GM13976 (cell line): ENCODE results near the gene FAM53C.
A peak's percentile ranks its signal among the peaks of the same experiment; 100 is the strongest.

Experiments used
- DNase-seq: peaks from one replicate; pipeline ENCODE4 v3.0.0; 2012; ENCODE audit warnings: low spot score
- in situ Hi-C: fragments of 300-500 bp; cut with MboI; formaldehyde crosslinking; loops from one replicate; pipeline ENCODE4 v1.12.0; 2022; ENCODE audit warnings: low sequenced_read_pairs, mixed read lengths, inconsistent platforms; ENCODE audit not compliant: unreplicated experiment
- TF ChIP-seq, protein P1 (sequence below): IDR thresholded peaks from 2 replicates; pipeline ENCODE4 v1.5.1; 2012; ENCODE audit warnings: borderline replicate concordance, mild to moderate bottlenecking; ENCODE audit not compliant: insufficient read depth; ENCODE audit errors: extremely low read depth, missing control alignments, control extremely low read depth

Gene FAM53C

DNA sequence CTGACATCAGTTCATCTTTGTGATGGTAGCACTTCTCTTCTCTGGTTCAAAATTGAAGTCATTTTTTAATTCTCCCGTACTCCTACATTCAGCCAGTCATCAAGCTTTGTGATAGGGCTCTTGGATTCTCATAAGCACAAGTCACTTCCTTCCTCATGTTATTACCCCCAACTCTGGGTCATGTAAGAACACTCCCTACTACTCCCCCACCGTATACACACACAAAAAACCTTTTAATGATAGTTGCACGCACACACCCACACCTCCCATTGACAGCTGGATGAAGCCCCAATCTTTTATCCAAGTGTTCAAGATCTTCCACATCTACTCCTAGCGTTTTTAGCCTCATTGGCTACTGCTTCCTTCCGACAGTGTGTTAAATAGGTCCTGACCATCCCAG lies 31.2 kb downstream of the FAM53C start:
- DNase-seq = no peak
- in situ Hi-C loops = no loop called here
- TF ChIP-seq, protein P1, sequence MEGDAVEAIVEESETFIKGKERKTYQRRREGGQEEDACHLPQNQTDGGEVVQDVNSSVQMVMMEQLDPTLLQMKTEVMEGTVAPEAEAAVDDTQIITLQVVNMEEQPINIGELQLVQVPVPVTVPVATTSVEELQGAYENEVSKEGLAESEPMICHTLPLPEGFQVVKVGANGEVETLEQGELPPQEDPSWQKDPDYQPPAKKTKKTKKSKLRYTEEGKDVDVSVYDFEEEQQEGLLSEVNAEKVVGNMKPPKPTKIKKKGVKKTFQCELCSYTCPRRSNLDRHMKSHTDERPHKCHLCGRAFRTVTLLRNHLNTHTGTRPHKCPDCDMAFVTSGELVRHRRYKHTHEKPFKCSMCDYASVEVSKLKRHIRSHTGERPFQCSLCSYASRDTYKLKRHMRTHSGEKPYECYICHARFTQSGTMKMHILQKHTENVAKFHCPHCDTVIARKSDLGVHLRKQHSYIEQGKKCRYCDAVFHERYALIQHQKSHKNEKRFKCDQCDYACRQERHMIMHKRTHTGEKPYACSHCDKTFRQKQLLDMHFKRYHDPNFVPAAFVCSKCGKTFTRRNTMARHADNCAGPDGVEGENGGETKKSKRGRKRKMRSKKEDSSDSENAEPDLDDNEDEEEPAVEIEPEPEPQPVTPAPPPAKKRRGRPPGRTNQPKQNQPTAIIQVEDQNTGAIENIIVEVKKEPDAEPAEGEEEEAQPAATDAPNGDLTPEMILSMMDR = no peak

DNA sequence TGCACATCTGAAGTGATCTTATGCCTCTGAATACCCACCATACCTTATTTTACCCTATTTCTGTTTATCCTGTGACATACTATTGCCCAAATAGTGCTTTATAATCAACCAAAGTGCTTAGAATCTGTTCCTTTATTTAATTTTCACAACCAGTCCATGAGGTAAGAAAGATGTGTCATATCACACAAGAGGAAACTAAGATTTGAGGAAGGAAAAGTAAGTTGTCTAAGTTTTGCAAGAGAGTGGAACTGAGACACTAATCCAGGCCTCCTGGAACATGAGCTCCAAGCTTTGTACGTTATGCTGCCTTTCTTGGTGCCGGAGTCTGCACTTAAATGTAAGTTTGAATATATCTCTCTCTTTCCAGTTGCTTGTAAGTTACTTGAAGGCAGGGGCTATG lies 31.6 kb downstream of the FAM53C start:
- TF ChIP-seq, protein P1 = no peak
- no peak for DNase-seq
- in situ Hi-C loops = no loop called here

DNA sequence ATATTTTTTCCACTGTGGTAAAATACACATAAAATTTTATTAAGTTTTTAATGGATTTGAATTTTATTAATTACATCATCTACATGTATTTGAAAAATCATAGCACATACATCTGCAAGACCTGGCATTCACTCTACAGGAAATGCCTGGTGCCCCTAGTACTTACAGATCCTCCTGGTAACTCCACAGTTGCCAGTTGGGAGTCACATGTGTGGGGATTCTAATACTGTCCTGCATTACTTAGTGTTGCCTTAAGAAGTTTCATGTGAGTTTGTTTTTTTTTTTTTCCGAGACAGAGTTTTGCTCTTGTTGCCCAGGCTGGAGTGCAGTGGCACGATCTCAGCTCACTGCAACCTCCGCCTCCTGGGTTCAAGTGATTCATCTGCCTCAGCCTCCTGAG lies 32.5 kb downstream of the FAM53C start:
- TF ChIP-seq, protein P1 = no peak
- DNase-seq = no peak
- in situ Hi-C loops = no loop called here

DNA sequence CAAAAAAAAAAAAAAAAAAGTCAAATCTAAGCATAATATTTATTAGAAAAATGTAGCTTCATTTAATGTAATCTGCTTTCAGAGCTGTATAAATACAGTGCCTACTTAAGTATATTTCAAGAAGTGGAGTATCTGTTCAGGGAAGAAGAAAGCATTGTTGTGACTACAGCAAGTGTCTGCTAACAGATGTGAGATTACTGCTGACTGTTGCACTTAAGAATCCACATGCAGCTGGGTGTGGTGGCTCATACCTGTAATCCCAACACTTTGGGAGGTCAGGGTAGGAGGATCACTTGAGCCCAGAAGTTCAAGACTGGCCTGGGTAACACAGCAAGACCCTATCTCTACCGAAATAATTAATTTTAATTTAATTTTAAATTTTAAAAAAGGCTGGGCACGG lies 33.4 kb downstream of the FAM53C start:
- in situ Hi-C loops = no loop called here
- DNase-seq = no peak
- TF ChIP-seq, protein P1 = no peak

DNA sequence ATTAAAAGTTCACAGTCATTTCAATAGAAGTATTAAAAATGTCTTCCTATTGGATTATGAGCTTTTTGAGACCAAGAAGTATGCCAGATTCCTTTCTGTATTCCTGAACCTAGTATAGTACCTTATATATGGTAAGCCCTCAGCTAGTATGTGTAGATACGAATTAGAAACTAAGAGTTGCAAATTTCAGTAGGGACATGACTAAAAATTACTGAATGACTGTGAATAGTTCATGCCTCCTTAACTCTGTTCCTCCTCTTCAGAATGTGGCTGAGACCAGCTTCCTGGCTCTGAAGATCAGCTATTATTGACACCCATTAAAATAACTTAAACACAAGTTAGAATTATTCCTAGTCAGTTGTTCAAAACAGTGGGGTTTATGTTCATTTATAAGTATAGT lies 34.2 kb downstream of the FAM53C start:
- in situ Hi-C loops = no loop called here
- peak; percentile 45 for DNase-seq
- TF ChIP-seq, protein P1 = no peak

DNA sequence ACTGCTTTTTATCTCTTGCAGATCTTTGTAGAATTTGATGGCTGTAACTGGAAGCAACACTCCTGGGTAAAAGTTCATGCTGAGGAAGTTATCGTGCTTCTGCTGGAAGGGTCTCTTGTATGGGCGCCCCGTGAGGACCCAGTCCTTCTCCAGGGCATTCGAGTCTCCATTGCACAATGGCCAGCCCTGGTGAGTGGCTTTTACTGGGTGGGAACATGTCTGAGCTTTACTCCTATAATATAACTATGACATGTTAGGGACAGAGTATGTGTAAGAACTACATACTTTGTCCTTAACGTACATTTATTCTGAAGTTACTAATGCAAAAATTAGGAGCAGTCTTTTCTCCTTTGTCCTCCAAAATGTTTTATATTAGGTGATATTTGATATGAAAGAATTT lies 34.6 kb downstream of the FAM53C start:
- no peak for DNase-seq
- in situ Hi-C loops = no loop called here
- TF ChIP-seq, protein P1 = no peak

DNA sequence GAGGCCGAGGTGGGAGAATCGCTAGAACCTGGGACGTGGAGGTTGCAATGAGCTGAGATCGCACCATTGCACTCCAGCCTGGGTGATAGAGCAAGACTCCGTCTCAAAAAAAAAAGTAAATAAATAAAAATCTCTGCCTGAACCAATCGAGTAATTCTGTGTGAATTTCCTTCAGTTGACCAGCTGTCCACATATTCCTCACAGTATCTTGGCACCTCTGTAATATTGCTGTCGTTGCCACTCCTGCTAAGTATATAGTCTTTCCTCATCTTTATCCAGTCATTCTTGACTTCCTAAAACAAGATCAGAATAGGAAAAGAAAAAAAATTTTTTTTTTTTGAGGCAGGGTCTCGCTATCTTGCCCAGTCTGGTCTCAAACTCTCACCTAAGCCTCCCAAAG lies 44.3 kb downstream of the FAM53C start:
- TF ChIP-seq, protein P1 = no peak
- in situ Hi-C loops = no loop called here
- no peak for DNase-seq
